HCT116 (cell line): Measurements from ENCODE around the gene USP48. TPM values are rescaled to one million over a fixed set of nuclear protein-coding genes. Genes with fewer than 3 reads are reported as not detected.

Source experiments
- ATAC-seq: fragments of 200-7000 bp; cut with Tn5 transposase; 2 replicates; pipeline ENCODE4 v1.9.1; 2020; ENCODE audit warnings: mild to moderate bottlenecking, moderate library complexity
- BruUV-seq: library from RNA; stranded (reverse); fragments of 400-500 nt; replicated peaks from 2 replicates; lab custom pipeline; 2021; lab: Mats Ljungman, UMichigan
- CTCF ChIA-PET: fragments of 300-600 bp; sonication (Branson Sonifier 250); formaldehyde crosslinking; loops from one replicate; lab custom pipeline; 2021; ENCODE audit warnings: antibody characterized with exemption; lab: Charles Lee
- POLR2A ChIA-PET: fragments of 300-600, 350-600 bp; sonication (Branson Sonifier 250); formaldehyde crosslinking; loops from one replicate; lab custom pipeline; 2021; ENCODE audit warnings: antibody characterized with exemption; lab: Charles Lee
- RAD21 ChIA-PET, 2 experiments: fragments of 300-600 bp; sonication (Branson Sonifier 250); formaldehyde crosslinking; loops; one replicate each; lab custom pipeline; 2023; ENCODE audit warnings: low total read pairs in 2 of 2; ENCODE audit not compliant: uncharacterized antibody in 2 of 2, unreplicated experiment in 2 of 2, low non-redundant PET in 1 of 2; lab: Charles Lee
- DNase-seq: peaks from one replicate; pipeline ENCODE4 v3.0.0-alpha.2; 2010; ENCODE audit warnings: low read depth, low spot score
- H2AFZ ChIP-seq: fragments of 200-600 bp; shearing (Covaris generic), sonication (generic); 2 replicates; pipeline ENCODE4 v1.6.1; 2017; ENCODE audit warnings: low read depth, mixed run types, mixed read lengths, antibody characterized with exemption, low read length; ENCODE audit not compliant: poor library complexity, severe bottlenecking
- H3K27ac ChIP-seq: 2 replicates; pipeline ENCODE4 v1.5.1; 2012; ENCODE audit warnings: low read depth, low read length
- H3K27me3 ChIP-seq: fragments of 200-600 bp; sonication (generic); 2 replicates; pipeline ENCODE4 v1.6.1; 2016; ENCODE audit warnings: mixed run types, low read length, mixed read lengths; ENCODE audit not compliant: insufficient read depth
- H3K36me3 ChIP-seq, 2 experiments: fragments of 200-500 bp in 1 of 2; fragments of 200-600 bp in 1 of 2; sonication (Bioruptor generic) in 1 of 2; sonication (generic) in 1 of 2; 2 replicates each; pipeline versions ENCODE4 v1.5.1 to v1.6.1; 2014 to 2016; ENCODE audit warnings: low read length in 2 of 2, inconsistent platforms in 1 of 2, mixed read lengths in 1 of 2, mixed run types in 1 of 2; ENCODE audit not compliant: insufficient read depth in 2 of 2, control insufficient read depth in 1 of 2
- H3K4me1 ChIP-seq, 2 experiments: fragments of 200-600 bp in 1 of 2; sonication (generic) in 1 of 2; 2 replicates each; pipeline versions ENCODE4 v1.5.1 to v1.6.1; 2012 to 2017; ENCODE audit warnings: low read length in 2 of 2, inconsistent platforms in 1 of 2, mild to moderate bottlenecking in 1 of 2, mixed read lengths in 1 of 2, mixed run types in 1 of 2, moderate library complexity in 1 of 2; ENCODE audit not compliant: insufficient read depth in 2 of 2, control insufficient read depth in 1 of 2
- H3K4me2 ChIP-seq: fragments of 200-600 bp; sonication (generic); 2 replicates; pipeline ENCODE4 v1.6.1; 2017; ENCODE audit warnings: mixed run types, low read length, mixed read lengths
- H3K4me3 ChIP-seq, 2 experiments: fragments of 200-600 bp in 1 of 2; sonication (generic) in 1 of 2; replicated peaks in 1 of 2; 2 replicates each; pipeline ENCODE4 v1.5.1; 2011 to 2016; ENCODE audit warnings: low read length in 2 of 2, control low read depth in 1 of 2, low read depth in 1 of 2, mild to moderate bottlenecking in 1 of 2, mixed read lengths in 1 of 2, mixed run types in 1 of 2
- H3K79me2 ChIP-seq: fragments of 200-600 bp; sonication (generic); 2 replicates; pipeline ENCODE4 v1.6.1; 2017; ENCODE audit warnings: mild to moderate bottlenecking, mixed run types, low read length, moderate library complexity, mixed read lengths; ENCODE audit not compliant: insufficient read depth
- H3K9ac ChIP-seq: fragments of 200-600 bp; sonication (generic); 2 replicates; pipeline ENCODE4 v1.6.1; 2016; ENCODE audit warnings: low read length, mixed read lengths
- H3K9me2 ChIP-seq: fragments of 200-600 bp; sonication (generic), shearing (Covaris generic); 2 replicates; pipeline ENCODE4 v1.6.1; 2017; ENCODE audit warnings: mixed run types, mild to moderate bottlenecking, moderate library complexity; ENCODE audit not compliant: insufficient read depth
- H3K9me3 ChIP-seq, 2 experiments: fragments of 200-500 bp in 1 of 2; fragments of 200-600 bp in 1 of 2; sonication (Bioruptor generic) in 1 of 2; sonication (generic) in 1 of 2; 2 replicates each; pipeline ENCODE4 v1.6.1; 2014 to 2017; ENCODE audit warnings: low read length in 2 of 2, mixed read lengths in 2 of 2, inconsistent platforms in 1 of 2, low read depth in 1 of 2, mild to moderate bottlenecking in 1 of 2, mixed run types in 1 of 2, moderate library complexity in 1 of 2; ENCODE audit not compliant: control insufficient read depth in 1 of 2, insufficient read depth in 1 of 2
- H4K20me1 ChIP-seq: fragments of 200-600 bp; sonication (generic), shearing (Covaris generic); 2 replicates; pipeline ENCODE4 v1.6.1; 2017; ENCODE audit warnings: mixed run types, mild to moderate bottlenecking, moderate library complexity; ENCODE audit not compliant: insufficient read depth
- CBX3 ChIP-seq: IDR thresholded peaks from 2 replicates; pipeline ENCODE4 v1.6.1; 2012; ENCODE audit warnings: low read depth
- ELF1 ChIP-seq: IDR thresholded peaks from 2 replicates; pipeline ENCODE4 v1.6.1; 2012; ENCODE audit warnings: low read depth, borderline replicate concordance
- POLR2AphosphoS5 ChIP-seq: IDR thresholded peaks from 2 replicates; pipeline ENCODE4 v1.6.1; 2011; ENCODE audit warnings: mild to moderate bottlenecking, low read depth, low read length, moderate library complexity
- YY1 ChIP-seq: IDR thresholded peaks from 2 replicates; pipeline ENCODE4 v1.6.1; 2011; ENCODE audit warnings: low read length, low read depth, moderate library complexity, mild to moderate bottlenecking; ENCODE audit not compliant: insufficient replicate concordance; ENCODE audit errors: extremely low read depth
- intact Hi-C: fragments of 100-400 bp; cut with micrococcal nuclease; formaldehyde crosslinking; loops from 2 replicates; pipeline ENCODE4 v1.10.0; 2022
- total RNA-seq: library from RNA; stranded (reverse); gene quantifications from one replicate; pipeline ENCODE4 v1.2.1, GENCODE V29; 2021; ENCODE audit not compliant: unreplicated experiment
- TF ChIP-seq, protein P1 (sequence below): IDR thresholded peaks from 2 replicates; pipeline ENCODE4 v1.6.1; 2012; ENCODE audit warnings: low read depth

Gene USP48
- total RNA-seq, 1 experiment from 2014 or later, result 54.8 TPM

DNA sequence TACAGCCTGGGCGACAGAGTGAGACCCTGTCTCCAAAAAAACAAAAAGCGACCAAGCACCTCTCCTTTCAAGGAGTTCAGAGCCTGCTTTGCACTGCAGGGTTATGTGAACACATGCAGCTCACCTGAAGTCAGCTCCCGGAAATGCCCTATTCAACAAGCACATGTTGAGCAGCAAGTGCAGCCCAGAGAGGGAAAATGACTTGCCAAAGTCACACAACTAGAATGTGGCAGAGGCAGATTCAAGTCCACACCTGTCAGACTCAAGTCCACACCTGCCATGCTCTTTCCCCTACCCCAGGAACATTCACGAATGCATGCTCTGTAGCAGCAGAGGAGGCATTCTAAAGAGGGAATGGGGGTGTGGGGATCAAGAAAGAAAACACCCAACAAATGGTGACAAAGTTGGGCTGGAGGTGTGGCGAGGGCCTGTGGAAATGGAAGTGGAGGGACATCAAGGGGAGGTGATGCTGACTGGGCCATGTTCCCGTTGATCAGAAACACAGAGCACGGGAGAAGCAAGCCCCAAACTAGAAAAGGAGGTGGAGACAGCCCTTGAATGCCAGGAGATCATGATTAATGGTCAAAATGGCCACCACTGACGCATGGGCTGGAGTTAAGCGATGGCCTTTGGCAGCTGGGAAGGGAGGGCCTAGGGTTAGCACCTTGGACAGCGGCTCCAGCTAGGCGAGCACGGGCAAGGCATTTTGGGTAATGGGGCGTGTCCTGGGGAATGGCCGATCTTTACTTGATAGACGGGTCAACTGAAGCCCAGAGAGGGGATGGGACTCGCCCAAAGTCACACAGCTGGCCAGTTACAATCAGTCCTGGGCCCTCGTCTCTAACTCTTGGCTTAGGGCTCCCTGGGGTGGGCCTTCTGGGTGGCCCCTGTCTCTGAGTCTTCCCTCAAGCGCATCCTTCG is 135.3 kb downstream of the USP48 start:
- CTCF ChIA-PET, result interaction anchor here (1.2 kb wide), 1 partner anchor 11 kb away, joined by 8 read pairs; no protein-coding TSS in a partner anchor
- H3K9me2 ChIP-seq, result no peaks in the 10 kb centered on the region
- TF ChIP-seq CBX3 (0 out of 2 replicates have a peak, but pooled peaks have one; percentile 54), YY1 (peak; percentile 54), POLR2AphosphoS5 (no peak), ELF1 (no peak)
- TF ChIP-seq, protein P1, sequence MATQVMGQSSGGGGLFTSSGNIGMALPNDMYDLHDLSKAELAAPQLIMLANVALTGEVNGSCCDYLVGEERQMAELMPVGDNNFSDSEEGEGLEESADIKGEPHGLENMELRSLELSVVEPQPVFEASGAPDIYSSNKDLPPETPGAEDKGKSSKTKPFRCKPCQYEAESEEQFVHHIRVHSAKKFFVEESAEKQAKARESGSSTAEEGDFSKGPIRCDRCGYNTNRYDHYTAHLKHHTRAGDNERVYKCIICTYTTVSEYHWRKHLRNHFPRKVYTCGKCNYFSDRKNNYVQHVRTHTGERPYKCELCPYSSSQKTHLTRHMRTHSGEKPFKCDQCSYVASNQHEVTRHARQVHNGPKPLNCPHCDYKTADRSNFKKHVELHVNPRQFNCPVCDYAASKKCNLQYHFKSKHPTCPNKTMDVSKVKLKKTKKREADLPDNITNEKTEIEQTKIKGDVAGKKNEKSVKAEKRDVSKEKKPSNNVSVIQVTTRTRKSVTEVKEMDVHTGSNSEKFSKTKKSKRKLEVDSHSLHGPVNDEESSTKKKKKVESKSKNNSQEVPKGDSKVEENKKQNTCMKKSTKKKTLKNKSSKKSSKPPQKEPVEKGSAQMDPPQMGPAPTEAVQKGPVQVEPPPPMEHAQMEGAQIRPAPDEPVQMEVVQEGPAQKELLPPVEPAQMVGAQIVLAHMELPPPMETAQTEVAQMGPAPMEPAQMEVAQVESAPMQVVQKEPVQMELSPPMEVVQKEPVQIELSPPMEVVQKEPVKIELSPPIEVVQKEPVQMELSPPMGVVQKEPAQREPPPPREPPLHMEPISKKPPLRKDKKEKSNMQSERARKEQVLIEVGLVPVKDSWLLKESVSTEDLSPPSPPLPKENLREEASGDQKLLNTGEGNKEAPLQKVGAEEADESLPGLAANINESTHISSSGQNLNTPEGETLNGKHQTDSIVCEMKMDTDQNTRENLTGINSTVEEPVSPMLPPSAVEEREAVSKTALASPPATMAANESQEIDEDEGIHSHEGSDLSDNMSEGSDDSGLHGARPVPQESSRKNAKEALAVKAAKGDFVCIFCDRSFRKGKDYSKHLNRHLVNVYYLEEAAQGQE, result peak; percentile 99
- ATAC-seq, result peak; percentile 82
- no peak overlapping the region for H3K4me3 ChIP-seq
- H3K4me1 ChIP-seq, result peaks cover 6 to 28% of the 10 kb centered on the region in 2 experiments
- POLR2A ChIA-PET, result interaction anchor here (1.0 kb wide), 1 partner anchor 377 kb away, joined by 3 read pairs; no protein-coding TSS in a partner anchor
- no peaks in the 10 kb centered on the region for H3K79me2 ChIP-seq
- H3K27ac ChIP-seq, result no peak overlapping the region
- BruUV-seq, result no TSS peak
- intact Hi-C loops, result loop anchor here (1.0 kb wide), 1 partner anchor 12 kb away; no protein-coding TSS in a partner anchor
- RAD21 ChIA-PET, result interaction anchor here in 1 of 2 experiments (0.7 kb wide), 1 partner anchor 9 kb away, joined by 3 read pairs; no protein-coding TSS in a partner anchor
- 0 out of 2 replicates have a peak overlapping the region, but pooled peaks have one; percentile 13 for H3K4me2 ChIP-seq
- H4K20me1 ChIP-seq, result no peaks in the 10 kb centered on the region
- H2AFZ ChIP-seq, result no peak overlapping the region
- no peak overlapping the region for H3K9ac ChIP-seq
- peak; percentile 67 for DNase-seq
- H3K9me3 ChIP-seq, result no peaks in the 10 kb centered on the region
- H3K27me3 ChIP-seq, result no peaks in the 10 kb centered on the region
- H3K36me3 ChIP-seq, result no peaks in the 10 kb centered on the region
